ENCODE measurements around the gene CCDC158. TPM values are rescaled to one million over a fixed set of nuclear protein-coding genes. Genes with fewer than 3 reads are reported as not detected.
"Not testable (repeated sequence)": the region's sequence is repeated elsewhere in the genome, so short reads cannot be mapped to it uniquely, and the experiment has no call there.

The CCDC158 gene
- polyA plus RNA-seq, 1 of the 3 experiments (the other 2 are of a cell fraction): not detected

- TF ChIP-seq REST (IDR thresholded peaks at IDR 0.05; ENCODE audit: low read depth, low read length): no peak
- TF ChIP-seq CHD2 (IDR thresholded peaks at IDR 0.05; ENCODE audit: low read length, partially characterized antibody): no peak
- TF ChIP-seq ELF1 (IDR thresholded peaks at IDR 0.05): no peak
- no peak for TF ChIP-seq TCF12 (IDR thresholded peaks at IDR 0.05)
- no peak for TF ChIP-seq EP300 (IDR thresholded peaks at IDR 0.05; ENCODE audit: borderline replicate concordance in 1 of 2, low read depth in 1 of 2, low read length in 1 of 2)
- TF ChIP-seq YY1 (IDR thresholded peaks at IDR 0.05; ENCODE audit: low read depth): no peak
- no peak for TF ChIP-seq TAF1 (IDR thresholded peaks at IDR 0.05; ENCODE audit: borderline replicate concordance, low read depth, low read length)
- no peak for TF ChIP-seq RFX5 (IDR thresholded peaks at IDR 0.05; ENCODE audit: low read length)
- TF ChIP-seq JUND (IDR thresholded peaks at IDR 0.05): no peak
Measured at GRCh38 chr4:76282941-76283689, 137.8 kb downstream of the CCDC158 start (continued).

GRCh38 chr4:76281594-76281993, 139.3 kb downstream of the CCDC158 start:
- ChIA-PET POLR2A (interaction anchor here (1.1 kb wide), 1 partner anchor 68 kb away, joined by 4 read pairs; the partner anchor contains the start of gene SCARB2), CTCF (interaction anchor here (1.1 kb wide), 1 partner anchor 18 kb away, joined by 3 read pairs; no protein-coding TSS in a partner anchor)
- H3K79me2 ChIP-seq (ENCODE audit: insufficient read depth); DNase-seq; H3K4me1 ChIP-seq (ENCODE audit: control insufficient read depth in 1 of 2, insufficient read depth in 2 of 2, low read depth in 1 of 2, low read length in 1 of 2); H3K9ac ChIP-seq; H3K4me3 ChIP-seq (ENCODE audit: low read depth in 2 of 2, low read length in 1 of 2); H3K9me2 ChIP-seq; H3F3A ChIP-seq (replicated peaks; ENCODE audit: insufficient read depth); H3K9me3 ChIP-seq; H4K20me1 ChIP-seq (ENCODE audit: insufficient read depth); H3K4me2 ChIP-seq; H3K36me3 ChIP-seq (replicated peaks in 1 of 2; ENCODE audit: control insufficient read depth in 1 of 2, insufficient read depth in 2 of 2, low read length in 1 of 2); H3K27me3 ChIP-seq (ENCODE audit: insufficient read depth); H2AFZ ChIP-seq (ENCODE audit: low read depth); H3K27ac ChIP-seq (ENCODE audit: low read depth in 2 of 2, low read length in 1 of 2): not testable (repeated sequence)
- 66% methylated on average over 6 of the region's 6 CpGs for WGBS (ENCODE audit: low lambda C conversion rate)
